GM15510 (cell line): ENCODE results near the gene DNAJC3.

Experiments
- POLR2A ChIP-seq: IDR thresholded peaks from 3 replicates; pipeline ENCODE4 v1.6.1; 2011; ENCODE audit warnings: borderline replicate concordance; ENCODE audit not compliant: insufficient read length; ENCODE audit errors: extremely low read depth

DNAJC3 gene, protein sequence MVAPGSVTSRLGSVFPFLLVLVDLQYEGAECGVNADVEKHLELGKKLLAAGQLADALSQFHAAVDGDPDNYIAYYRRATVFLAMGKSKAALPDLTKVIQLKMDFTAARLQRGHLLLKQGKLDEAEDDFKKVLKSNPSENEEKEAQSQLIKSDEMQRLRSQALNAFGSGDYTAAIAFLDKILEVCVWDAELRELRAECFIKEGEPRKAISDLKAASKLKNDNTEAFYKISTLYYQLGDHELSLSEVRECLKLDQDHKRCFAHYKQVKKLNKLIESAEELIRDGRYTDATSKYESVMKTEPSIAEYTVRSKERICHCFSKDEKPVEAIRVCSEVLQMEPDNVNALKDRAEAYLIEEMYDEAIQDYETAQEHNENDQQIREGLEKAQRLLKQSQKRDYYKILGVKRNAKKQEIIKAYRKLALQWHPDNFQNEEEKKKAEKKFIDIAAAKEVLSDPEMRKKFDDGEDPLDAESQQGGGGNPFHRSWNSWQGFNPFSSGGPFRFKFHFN

DNA sequence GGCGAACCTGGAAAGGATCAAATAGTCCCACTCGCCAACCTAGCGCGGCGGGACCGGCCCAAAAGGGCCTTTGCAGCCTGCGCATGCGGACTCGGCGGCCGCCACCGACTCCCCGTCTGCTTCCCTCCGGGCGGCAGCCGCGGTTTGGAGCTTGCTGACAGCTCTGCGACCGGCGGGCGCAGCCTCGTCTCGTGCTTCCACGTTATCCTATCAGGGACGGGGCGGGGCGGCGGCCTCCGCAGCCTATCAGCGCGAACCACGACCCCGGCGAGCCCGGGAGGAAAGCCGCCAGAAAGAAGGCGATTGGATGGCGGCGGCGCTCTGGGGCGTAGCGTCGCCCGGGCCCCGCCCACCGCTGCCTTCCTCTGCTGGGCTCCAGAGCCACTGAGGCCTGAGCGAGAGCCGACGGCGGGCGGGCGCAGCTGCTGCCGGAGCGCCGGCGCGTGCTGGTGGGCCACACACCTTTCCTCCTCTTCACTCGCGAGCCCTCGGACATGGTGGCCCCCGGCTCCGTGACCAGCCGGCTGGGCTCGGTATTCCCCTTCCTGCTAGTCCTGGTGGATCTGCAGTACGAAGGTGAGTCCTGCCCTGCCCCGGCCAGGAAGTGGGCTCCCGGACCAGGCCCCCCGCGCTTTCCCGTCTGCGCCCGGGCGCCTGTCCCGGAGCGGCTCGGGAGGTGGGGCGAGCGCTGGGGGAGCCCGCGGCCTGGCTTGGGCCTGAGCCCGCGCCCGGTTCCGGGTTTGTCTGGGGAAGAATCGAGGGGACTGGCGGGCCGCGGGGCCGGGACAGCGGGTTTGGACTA, at the start of gene DNAJC3:
Gene DNAJC3, plus strand, starts transcription at position 378 of the 802 bp plus-strand sequence. Its CDS starts 117 bp downstream, at position 495.
- TF ChIP-seq POLR2A, result peak; percentile 94

DNA sequence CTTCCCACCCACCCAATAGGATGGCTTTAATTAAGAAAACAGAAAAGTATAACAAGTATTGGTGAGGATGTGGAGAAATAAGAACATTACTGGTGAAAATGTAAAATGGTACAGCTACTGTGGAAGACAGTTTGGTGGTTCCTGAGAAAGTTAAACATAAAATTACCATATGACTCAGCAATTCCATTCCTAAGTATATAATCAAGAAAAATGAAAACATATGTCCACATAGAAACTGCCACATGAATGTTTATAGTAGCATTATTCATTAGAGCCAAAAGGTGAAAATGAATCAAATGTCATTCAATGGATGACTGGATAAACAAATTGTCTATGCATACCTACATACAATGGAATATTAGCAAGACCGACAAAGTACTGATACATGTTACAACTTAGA, 49.3 kb upstream of the DNAJC3 start:
- TF ChIP-seq POLR2A, result no peak

DNA sequence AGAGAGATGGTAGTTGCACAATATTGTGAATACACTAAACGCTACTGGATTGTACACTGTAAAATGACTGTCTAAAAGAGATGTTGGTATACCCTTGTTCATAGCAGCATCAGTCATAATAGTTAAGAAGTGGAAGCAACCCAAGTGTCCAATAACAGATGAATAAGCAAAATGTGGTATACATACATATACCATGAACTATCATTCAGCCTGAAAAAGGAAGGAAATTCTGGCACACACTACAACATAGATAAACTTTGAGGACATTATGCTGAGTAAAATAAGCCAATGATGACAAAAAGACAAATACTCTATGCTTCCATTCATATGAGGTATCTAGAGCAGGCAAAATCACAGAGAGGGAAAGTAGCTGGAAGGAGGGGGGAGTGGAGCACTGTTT, 48.5 kb upstream of the DNAJC3 start:
- no peak for TF ChIP-seq POLR2A

DNA sequence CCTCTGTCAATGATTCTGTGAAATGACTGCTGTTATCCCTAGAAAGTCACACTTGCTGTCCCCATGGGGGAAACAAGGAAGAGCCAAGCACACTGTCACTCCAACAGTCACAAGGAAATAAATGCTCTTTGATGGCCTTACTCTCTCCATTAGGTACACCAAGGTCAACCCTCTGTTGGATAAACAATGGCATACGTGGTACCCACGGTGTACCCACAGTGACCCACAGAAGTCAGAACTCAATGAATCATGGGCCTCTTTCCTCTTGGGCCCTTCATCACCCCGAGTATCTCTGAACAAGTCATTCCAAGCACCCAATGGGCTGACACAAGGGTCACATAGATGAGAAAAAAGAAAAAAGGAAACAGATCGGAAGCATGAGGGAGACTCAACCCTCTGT, 47.9 kb upstream of the DNAJC3 start:
- no peak for TF ChIP-seq POLR2A

DNA sequence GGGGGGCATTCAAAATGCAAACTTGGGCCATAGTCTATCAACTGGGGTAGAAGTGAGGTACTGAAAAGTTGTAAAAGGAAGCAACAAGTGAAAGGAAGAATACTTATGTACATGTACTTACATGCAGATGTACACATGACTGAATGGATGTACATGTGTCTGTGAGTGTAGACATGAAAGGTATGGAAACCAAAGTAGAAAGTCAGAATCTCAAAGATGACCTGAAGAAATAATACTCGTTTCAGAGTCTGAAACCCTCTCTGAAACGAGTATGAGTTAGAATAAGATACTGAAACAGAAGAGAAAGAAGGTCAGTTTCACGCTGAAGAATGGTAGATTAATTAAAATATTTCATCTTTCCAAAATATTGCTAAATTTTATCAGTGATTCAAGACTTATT, 46.3 kb upstream of the DNAJC3 start:
- no peak for TF ChIP-seq POLR2A

DNA sequence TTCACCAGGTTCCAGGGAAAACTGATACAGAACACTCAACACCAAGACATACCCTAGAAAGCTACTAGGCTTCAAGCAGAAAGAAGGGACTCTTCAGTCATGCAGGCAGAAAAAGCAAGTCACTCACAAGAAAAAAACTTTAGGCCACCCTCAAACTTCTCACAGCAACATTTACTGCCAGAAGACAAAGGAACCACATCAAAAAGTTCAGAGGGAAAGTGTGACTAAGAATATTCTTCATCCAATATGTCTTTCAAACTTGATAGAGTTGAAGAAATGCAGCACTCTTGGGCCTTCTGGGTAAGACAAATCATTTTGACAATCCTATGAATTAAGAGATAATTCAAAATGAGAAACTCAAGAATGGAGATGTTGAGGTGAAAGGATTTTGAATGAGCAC, 40.1 kb upstream of the DNAJC3 start:
- no peak for TF ChIP-seq POLR2A

DNA sequence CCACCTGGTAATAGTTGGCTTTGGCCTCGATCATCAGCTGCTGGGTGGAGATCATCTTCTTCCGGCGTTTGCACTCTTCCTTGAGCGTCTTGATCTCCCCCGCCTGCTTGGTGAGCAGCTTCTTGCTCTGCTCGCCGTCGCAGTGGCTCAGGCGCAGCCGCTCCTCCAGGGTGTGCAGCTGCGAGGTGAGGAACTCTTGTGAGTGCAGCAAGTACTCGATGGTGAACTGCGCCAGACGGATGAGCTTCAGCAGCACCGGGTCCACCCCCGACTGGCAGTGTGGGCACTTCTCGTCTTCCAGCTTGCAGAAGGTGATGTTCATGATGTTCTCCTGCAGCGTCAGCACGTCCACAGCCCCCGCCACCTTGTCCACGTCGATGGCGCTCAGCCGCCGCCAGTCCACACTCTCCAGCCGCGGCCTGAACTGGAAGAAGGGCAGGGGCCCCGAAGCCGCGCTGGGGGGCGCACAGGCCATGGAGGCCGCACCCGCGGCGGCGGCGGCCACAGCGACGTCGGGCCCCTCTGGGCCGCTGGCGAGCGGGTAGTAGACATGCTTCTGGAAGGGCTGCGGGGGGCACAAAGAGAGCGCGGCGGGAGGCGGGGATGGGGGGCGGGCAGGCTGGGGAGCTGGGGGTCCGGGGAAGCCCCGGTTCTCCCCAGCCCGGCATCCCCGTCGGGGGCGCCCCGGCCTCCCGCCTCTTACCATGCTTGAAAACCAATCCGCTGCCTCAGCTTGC, 35.5 kb upstream of the DNAJC3 start:
- TF ChIP-seq POLR2A, result no peak

DNA sequence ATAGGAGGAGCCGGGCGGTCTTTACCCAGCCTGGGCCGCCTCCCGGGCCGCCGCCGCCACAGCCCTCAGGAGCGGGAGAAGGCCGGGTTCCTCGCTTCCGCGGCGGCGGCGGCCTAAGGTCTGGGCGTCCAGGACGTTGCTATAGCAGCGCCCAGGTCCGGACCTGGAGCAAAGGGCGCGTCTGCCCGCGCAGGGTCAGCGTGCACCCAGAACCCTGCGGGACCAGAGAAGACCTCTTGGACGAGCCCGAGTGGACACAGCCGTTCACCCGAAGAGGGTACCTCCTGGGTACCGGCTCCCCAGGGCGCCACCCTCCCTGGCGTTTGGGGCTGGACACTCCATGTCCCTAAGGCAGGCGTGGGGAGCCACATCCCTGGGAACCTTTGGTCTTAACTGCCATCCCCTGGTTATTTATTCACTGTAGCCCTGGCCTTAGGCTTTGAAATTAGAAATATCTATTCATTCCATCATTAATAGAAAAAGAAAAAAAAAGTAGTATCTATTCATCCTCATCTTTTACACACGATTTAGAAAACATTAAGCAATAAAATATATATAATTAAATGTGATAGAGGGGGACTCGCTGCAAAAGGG, 34.8 kb upstream of the DNAJC3 start:
- TF ChIP-seq POLR2A, result no peak

DNA sequence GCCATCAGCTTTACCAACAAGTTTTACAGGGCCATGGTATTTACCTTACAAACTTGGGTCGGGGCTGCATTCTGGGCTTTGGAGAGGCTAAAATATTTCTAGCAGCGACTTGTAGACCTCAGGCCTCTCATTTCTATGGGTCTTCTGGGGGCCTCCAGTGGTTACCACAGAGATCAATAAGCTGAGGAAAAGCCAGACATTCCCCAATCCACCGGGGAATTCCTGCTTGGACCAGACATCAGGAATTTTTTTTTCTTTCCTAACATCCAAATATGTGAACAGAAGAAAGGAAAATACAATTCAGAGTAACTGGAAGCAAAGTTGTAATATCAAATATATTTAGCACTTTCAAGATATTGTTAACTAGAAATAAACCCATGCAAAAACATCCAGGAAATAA, 33.9 kb upstream of the DNAJC3 start:
- no peak for TF ChIP-seq POLR2A

DNA sequence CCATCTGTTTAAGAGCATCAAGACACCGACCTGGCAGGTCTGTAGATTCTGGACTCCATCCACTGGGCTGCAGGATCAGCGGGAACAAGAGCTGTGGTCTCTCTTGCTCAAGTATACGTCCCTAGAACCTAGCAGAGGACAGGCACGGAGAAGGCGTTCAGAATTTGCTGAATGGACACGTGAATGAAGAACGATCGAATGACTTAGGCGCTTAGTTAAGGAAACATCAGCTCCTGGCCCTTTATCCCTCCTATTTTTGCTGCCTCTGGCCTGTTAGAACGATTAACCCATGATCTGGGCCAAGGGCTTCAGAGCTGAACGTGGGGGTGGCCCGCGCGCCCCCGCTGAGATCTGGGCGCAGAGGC, 33.4 kb upstream of the DNAJC3 start:
- TF ChIP-seq POLR2A, result no peak

DNA sequence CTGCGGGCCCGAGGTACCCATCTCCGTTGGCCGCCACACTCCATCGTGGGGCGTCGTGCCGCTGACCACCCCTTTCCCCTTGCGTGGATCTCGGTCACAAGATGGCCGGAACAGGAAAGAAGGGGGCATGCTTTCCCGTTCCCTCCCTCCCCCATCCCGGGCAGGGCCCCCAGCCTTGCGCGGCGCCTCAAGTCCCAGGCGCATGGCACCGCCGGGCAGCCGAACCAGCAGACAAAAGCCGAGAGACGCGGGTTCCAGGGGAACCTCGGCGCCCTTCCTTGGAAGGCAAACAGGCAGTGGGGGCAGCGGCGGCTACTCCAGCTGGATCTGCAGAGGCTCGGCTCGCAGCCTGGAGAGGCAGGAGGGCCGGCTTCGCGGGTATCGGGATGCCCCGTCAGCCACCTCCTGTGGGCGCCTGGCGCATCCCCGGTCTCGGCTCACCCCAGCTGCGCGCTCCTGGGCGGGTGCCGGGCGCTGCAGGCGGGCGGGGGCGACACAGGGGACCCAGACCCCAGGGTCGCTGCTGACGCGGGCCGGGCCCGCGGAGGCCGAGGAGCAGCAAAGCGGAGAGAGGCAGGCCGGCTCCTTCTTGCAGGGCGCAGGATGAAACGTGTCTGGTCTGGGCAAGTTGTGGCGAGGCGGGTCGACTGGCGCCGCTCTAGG, 32.9 kb upstream of the DNAJC3 start:
- no peak for TF ChIP-seq POLR2A

DNA sequence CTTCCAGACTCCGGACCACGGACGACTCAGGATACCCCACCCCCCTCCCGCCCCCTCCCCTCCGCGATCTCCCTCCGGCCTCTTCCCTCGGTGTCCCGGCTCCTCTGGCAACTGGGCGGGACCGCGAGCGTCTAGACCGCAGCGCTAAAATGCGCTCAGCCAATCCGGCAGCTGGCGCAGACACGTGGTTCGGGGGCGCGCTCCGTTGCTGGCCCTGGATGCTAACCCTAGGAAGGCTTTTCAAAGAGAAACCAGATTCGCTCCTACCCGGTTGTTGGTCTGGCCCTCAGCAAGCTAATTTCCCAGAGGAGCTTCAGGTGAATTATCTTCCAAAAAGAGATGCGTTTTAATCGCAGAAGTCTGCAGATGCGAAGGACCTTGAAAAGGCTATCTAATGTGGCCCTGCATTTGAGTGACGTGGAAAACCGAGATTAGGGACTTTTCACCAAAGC, 32.3 kb upstream of the DNAJC3 start, which contains the start of gene DZIP1:
Gene DZIP1, minus strand, starts transcription at position 106 of the 452 bp plus-strand sequence. CDS start 2,677 bp downstream, outside the sequence.
- TF ChIP-seq POLR2A, result no peak

DNA sequence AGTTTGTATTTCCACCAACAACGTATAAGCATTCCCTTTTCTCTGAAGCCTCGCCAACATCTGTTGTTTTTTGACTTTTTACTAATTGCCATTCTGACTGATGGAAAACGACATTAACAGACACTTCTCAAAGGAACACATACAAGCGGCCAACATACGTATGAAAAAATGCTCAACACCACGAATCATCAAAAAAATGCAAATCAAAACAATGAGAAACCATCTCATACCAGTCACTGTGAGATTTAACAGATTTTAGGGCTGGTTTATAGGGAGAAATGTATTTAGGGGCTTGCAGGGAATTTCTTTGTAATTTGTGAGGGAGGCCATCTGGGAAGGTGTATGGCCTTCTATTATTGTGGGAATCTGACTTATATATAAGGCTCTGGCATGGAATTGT, 29.6 kb upstream of the DNAJC3 start:
- TF ChIP-seq POLR2A, result no peak

DNA sequence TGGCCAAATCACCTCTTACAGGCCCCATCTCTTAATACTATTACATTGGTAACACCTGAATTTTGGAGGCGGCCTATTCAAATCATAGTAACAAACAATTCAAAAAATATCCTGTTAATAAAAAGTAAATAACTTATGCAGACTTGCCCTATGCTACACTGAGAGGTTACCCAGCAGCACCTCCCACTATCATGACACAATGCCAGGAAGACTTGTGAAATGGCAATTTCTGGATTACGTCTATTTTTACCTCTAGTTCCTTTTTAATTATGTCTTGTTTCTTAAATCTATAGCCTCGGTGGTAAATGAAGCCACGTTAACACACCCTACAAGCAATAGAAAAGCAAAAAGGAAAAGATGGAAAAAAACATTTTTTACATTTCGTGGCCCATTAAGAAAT, 26.2 kb upstream of the DNAJC3 start:
- TF ChIP-seq POLR2A, result no peak

DNA sequence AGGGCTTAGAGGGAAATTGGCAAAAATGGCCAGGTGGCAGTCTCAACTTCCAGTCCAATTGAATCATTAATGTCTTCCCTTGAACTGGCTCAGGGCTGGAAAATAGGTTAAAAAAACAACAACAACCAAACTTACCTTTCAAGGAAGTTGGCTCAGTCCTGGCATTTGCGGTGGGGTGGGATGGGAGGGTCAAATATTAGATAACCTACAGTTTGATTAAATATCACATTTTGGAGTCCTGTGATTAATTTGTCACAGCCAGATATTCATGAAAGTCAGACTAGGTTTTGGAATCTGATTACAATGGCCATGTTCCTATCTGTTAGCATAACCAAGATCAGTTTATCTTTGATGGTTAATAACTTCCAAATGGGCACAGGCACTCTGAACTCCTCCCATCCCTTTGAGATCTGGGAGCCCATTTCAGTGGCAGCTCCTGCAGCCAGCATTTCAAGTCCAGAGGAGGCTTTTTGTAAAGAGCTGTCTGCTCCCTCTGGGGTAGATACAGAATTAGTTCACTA, 24.6 kb upstream of the DNAJC3 start:
- no peak for TF ChIP-seq POLR2A

DNA sequence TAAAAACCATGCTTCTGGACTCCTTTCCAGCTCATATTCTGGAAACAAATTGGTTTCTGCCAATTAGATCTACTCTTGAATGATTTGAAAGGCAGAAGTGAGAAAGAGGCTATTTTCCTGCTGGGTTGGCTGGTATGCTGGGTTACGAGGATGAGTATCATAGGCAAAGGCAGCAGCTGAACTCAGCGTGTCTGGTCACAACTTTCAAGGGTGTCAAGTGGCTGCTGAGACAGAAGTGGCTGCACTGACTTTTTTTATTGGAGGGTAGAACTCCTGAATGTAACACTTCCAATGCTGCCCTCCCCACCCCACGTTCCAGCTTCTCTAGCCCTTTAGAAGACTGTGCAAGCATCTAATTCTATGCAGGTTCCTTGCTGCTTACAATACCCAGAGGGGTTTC, 24.1 kb upstream of the DNAJC3 start:
- TF ChIP-seq POLR2A, result no peak
